ENCODE measurements around the gene ZFAND3.

The ZFAND3 gene

GRCh38 chr6:37897818-37898515, 78.4 kb downstream of the ZFAND3 start:
- DNase-seq = no peak

GRCh38 chr6:37903351-37904340, 84.1 kb downstream of the ZFAND3 start:
- no peak for DNase-seq

DNA sequence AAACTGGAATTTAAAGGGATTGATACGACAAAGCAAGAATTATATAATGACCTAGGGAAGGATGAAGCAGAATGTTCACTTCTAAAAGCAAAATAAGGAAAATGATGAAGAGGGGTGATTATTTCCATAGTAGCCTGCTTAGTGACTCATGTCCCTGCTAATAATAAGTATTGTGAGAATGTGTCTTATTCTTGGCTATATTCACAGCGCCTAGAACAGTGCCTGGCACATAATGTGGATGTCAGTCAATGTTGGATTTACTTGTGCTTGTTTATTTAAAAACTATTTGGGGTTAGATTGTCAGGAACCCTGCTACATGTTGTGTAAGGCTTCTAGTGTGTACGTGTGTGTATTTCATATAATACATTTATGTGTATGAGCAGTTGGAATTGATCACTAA, 85.1 kb downstream of the ZFAND3 start:
- no peak for DNase-seq

- no peak for DNase-seq
Observed at GRCh38 chr6:37906121-37906520, 86.6 kb downstream of the ZFAND3 start.

DNA sequence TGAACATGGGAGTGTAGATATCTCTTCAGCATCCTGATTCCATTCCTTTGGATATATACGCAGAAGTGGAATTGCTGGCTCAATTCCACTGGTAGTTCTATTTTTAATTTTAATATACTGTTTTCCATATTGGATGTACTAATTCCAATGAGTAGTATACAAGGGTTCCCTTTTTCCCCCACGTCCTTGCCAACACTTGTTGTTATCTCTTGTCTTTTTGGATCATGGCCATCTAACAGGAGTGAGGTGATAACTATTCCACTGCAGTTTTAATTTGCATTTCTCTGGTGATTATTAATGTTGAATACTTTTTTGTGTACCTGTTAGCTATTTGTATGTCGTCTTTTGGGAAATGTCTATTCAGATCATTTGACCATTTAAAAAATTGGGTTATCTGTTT, 91.5 kb downstream of the ZFAND3 start:
- no peak for DNase-seq

- DNase-seq = no peak
Observed at GRCh38 chr6:37913210-37913609, 93.7 kb downstream of the ZFAND3 start.

- DNase-seq = no peak
Observed at GRCh38 chr6:37915463-37915862, 95.9 kb downstream of the ZFAND3 start.

DNA sequence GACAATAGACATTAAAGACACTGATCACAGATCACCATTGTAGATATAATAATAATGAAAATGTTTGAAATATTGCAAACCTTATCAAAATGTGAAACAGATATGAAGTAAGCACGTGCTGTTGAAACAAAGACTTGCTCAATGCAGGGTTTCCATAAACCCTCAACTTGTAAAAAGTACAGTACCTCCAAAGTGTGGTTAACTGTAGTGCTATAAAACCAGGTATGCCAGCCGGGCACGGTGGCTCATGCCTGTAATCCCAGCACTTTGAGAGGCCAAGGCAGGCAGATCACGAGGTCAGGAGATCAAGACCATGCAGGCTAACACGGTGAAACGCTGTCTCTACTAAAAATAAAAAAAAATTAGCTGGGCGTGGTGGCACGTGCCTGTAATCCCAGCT, 96.6 kb downstream of the ZFAND3 start:
- no peak for DNase-seq

- DNase-seq = no peak
Observed at GRCh38 chr6:37916675-37917074, 97.1 kb downstream of the ZFAND3 start.

GRCh38 chr6:37917566-37917965, 98.0 kb downstream of the ZFAND3 start:
- no peak for DNase-seq

DNA sequence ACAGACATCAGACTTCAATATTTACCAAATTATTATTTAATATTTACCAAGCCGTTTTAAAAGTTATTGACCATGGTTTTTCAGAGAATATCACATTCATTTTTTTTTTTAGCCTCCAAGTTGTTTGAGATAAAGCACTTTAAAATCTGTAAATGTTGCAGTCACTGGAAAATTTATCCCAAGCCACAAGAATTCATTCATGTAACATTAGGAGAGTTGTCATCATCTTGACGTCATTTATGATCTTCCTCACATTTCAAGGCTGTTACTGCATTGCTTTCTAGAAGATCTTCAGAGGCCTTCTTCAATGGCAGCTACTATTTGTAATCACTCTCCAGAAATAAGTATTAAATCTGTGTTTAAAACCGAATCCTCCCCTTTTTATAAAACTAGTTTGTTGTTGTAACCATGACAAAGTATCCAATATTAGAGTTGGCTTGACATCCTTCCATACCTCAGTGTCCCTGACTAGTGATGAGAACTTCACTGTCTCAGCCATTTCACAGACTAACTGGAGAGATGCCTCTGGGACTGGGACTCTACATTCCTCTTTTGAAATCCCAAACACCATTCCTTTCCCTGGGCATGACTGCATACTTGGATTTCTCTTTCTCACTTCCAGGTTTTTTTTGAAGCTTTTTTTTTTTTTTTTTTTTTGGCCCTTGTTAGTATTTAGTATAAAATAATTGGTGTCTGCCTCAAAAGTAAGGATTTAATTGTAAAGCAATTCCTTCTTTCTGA, 100.1 kb downstream of the ZFAND3 start:
- no peak for DNase-seq

DNA sequence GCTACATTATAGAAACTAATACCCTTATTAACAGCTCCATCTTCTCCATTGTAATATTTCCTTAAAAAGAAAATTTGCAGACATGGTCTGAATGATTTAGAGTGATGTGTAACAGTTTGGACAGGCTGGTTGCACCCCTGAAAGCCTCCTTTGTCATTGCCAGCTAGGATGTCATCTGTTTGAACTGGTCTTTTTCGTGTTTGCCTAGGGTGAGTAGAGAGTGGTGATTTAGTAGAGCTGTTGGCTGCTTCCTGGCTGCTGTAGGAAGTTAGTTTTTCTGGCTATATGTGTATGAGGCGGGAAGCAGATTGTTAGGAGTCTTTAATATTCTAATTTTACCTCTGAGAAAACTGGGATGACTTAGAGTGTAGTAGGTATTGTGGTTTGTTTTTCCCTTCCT, 101.1 kb downstream of the ZFAND3 start:
- DNase-seq = no peak

- no peak for DNase-seq
Observed at GRCh38 chr6:37922563-37922962, 103.0 kb downstream of the ZFAND3 start.

DNA sequence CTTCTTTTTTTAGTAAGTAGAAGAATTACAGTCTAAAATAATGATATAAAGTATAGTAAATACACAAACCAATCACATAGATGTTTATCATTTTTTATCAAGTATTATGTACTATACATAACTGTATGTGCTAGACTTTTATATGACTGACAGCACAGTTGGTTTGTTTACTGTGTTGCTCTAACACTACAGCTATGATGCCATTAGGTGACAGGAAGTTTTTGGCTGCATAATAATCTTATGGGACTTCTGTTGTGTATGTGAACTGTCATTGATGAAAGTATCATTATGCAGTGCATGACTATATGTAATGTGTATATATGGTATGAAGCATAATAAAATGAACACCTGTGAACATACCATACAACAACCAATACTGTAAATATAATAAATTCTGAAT, 104.0 kb downstream of the ZFAND3 start:
- DNase-seq = no peak

- DNase-seq = no peak
Observed at GRCh38 chr6:37926661-37927060, 107.1 kb downstream of the ZFAND3 start.

DNA sequence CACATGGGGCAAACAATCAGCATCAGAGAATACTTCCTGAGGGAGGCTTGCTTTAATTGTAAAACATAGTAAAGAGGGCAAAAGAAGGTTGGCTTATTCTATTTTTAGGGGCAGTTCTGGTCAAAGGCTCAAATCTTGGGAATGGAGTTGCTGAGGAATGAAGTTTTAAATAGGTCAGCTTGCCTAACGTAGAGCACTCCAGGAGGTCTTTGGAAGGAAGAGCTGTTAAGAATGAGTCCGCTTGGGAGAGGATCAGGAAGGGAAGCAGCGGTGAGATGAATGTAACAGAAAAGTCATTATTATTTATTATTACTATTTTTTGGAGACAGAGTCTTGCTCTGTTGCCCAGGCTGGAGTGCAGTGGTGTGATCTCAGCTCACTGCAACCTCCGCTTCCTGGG, 108.7 kb downstream of the ZFAND3 start:
- no peak for DNase-seq

GRCh38 chr6:37930288-37930971, 110.9 kb downstream of the ZFAND3 start:
- DNase-seq = no peak

GRCh38 chr6:37931066-37931465, 111.5 kb downstream of the ZFAND3 start:
- no peak for DNase-seq

DNA sequence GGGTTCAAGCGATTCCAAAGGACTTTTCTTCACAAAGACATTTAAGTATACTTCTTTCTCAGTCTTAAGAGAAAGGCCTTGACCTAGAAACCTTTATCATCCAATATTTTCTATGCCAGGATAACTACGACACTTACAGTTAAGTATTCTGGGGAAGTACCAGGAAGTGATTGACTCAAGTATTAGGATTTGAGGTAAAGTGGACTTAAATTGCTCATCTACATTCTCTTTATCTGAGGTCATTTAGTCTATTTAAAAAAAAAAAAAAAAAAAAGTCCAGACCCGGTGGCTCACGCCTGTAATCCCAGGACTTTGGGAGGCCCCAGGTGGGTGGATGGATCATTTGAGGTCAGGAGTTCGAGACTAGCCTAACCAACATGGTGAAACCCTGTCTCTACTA, 114.7 kb downstream of the ZFAND3 start:
- DNase-seq = no peak

DNA sequence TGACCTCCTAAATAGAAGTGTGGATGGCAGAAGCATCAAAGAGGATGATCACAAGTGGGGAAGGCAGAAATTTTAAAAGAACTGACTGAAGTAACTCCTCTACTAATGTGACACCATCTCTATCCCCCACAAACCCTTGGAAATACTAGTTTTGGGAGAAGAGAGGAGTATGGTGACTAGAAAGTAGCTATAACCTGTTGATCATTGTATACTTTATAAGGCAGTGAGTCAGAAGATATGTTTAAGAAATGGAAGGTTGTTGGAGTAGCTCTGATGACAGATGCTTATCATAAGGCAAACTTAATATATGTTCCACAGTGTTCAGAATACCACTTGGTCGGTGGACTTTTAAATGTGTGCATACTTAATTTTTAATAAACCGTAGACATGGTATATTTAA, 116.6 kb downstream of the ZFAND3 start:
- no peak for DNase-seq

DNA sequence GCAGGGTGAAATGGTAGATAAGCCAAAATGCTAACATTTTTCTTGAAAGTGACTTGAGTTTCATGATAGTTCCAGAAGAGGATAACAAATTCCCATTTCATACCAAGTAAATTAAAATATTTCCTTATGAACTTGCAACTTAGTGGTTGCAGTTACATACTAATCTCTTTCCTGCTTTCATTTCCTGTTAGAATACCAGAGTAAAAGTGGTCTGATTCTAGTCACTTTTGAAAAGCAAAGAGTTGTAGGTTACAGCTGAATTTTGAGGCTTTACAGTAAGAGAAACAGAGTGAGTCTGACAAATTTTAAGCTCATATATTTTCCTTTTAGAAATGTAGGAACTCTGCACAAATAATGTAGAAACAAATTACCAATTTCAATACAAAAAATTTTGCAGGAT, 117.4 kb downstream of the ZFAND3 start:
- DNase-seq = no peak

DNA sequence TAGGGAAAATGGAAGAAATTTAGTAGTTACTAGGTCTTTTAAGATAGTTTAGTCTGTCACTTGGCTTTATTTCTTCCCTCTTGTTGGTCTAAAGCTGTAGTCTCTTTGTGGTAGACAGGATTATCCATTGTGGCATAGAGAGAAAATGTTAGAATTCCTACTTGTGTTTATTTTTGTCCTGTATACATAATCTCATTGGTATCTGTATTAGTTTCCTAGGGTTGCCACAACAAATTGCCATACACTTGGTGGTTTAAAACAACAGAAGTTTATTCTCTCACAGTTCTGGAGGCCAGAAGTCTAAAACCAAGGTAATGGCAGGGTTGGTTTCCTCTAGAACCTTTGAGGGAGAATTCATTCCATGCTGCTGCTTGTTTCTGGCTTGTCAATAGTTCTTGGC, 119.4 kb downstream of the ZFAND3 start:
- no peak for DNase-seq

All from activated naive CD4-positive, alpha-beta T cell (primary cell).